Adipocyte (in vitro differentiated cells): ENCODE measurements around the gene FSTL4.
A peak's percentile ranks its signal among the peaks of the same experiment; 100 is the strongest.

Experiments
- DNase-seq: peaks from one replicate; pipeline ENCODE4 v3.0.0-alpha.2; 2015; ENCODE audit warnings: low read depth
- H3K27me3 ChIP-seq: replicated peaks from 2 replicates; pipeline ENCODE4 v1.7.0; 2013; ENCODE audit warnings: mild to moderate bottlenecking, low read length, moderate library complexity; ENCODE audit not compliant: control insufficient read depth, insufficient read depth
- H3K36me3 ChIP-seq: 2 replicates; pipeline ENCODE4 v1.7.0; 2013; ENCODE audit warnings: low read length, mild to moderate bottlenecking, moderate library complexity; ENCODE audit not compliant: control insufficient read depth, insufficient read depth, severe bottlenecking
- H3K4me1 ChIP-seq: 2 replicates; pipeline ENCODE4 v1.7.0; 2013; ENCODE audit warnings: mild to moderate bottlenecking, low read length, moderate library complexity; ENCODE audit not compliant: control insufficient read depth, insufficient read depth
- H3K4me3 ChIP-seq: 2 replicates; pipeline ENCODE4 v1.7.0; 2013; ENCODE audit warnings: mild to moderate bottlenecking, low read length, moderate library complexity
- H3K9ac ChIP-seq: 2 replicates; pipeline ENCODE4 v1.7.0; 2013; ENCODE audit warnings: mild to moderate bottlenecking, low read length, moderate library complexity
- H3K9me3 ChIP-seq: 2 replicates; pipeline ENCODE4 v1.7.0; 2013; ENCODE audit warnings: mild to moderate bottlenecking, low read length, moderate library complexity; ENCODE audit not compliant: control insufficient read depth

Gene FSTL4

DNA sequence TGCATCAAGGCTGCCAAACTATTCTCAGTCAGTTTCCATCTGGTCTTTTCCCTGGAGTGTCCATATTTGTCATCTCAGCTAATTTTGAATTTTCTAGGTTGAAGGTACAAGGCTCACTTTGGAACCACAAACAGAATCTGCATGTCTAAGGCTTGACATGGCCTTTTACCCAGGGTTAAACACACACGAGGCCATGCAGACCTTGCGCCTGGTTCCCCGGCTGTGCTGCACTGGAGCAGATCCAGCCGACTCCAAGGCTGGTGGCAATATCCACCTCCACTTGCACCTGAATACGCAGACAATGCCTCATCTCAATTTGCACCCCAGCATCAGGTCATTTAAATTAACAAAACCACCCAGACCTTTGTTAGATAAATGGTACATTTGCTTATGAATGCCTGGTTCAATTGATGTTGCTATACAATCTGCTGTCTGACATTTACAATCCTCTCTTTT, 284.4 kb downstream of the FSTL4 start:
- Histone ChIP-seq H3K9ac (no peak overlapping the region), H3K4me1 (no peaks in the 10 kb centered on the region), H3K9me3 (no peaks in the 10 kb centered on the region), H3K27me3 (peaks cover 71% of the 10 kb centered on the region), H3K4me3 (no peak overlapping the region), H3K36me3 (no peaks in the 10 kb centered on the region)
- DNase-seq, result no peak

DNA sequence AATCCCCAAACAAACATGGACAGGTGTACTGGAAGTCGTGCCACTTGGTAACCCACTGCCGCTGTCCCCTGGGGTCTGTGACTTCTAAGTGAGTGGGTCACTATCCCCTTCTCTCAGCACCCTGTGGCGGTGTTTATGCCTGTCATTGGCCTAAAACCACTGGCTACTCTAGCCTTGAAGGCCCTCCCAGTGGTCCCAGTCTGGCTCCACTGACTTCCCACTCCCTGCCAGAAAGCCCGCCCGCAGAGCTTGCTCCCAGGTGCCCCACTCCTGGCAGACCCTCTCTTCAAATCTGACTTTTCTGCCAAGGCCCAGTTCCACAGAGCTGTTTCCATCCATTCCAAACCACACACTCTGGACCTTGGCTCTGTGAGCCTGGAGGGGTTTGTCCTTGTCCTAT, 286.0 kb downstream of the FSTL4 start:
- H3K36me3 ChIP-seq, result no peaks in the 10 kb centered on the region
- H3K9ac ChIP-seq, result no peak overlapping the region
- no peaks in the 10 kb centered on the region for H3K4me1 ChIP-seq
- H3K27me3 ChIP-seq, result peaks cover 69% of the 10 kb centered on the region
- no peaks in the 10 kb centered on the region for H3K9me3 ChIP-seq
- no peak overlapping the region for H3K4me3 ChIP-seq
- DNase-seq, result no peak

DNA sequence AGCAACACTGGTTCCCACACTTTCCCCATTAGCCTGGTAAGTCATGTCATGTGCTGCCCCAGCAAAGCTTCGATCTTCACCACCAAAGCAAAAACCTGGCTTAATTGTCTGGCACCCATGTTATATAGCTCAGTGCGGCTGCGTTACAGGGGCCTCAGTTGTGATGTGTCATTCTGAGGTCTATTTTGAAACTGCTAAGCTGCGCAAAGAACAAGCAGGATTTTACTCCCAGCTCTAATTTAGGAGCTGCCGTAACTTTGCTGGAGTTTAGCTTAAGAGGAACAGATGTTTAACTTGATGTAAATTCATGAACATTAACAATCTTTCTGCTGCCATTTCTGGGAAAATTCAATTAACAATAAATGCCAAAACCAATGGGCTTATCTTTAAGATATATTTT, 286.5 kb downstream of the FSTL4 start:
- H3K9me3 ChIP-seq, result no peaks in the 10 kb centered on the region
- H3K36me3 ChIP-seq, result no peaks in the 10 kb centered on the region
- peak; percentile 5 for DNase-seq
- H3K4me1 ChIP-seq, result no peaks in the 10 kb centered on the region
- no peak overlapping the region for H3K4me3 ChIP-seq
- peaks cover 69% of the 10 kb centered on the region for H3K27me3 ChIP-seq
- no peak overlapping the region for H3K9ac ChIP-seq

DNA sequence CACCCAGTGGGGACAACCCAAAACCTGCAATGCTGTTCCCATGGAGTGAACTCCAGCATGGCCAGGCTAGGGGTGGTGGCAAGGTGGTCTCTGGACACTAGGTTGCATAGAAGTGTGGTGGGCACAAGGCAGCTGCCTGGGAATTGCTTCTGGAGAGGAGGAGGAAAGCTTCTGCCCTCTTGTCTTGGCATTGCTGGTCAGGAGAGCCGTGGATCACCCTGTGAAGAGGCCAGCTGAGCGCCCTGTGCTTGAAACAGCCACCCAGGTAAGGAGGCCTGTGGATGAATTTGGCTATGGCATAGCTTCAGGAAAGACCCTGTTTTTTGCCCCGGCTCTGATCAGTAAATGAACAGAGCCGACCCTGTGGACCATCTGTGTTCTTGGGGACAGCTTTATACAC, 287.4 kb downstream of the FSTL4 start:
- peaks cover 64% of the 10 kb centered on the region for H3K27me3 ChIP-seq
- H3K4me1 ChIP-seq, result no peaks in the 10 kb centered on the region
- no peak overlapping the region for H3K9ac ChIP-seq
- no peak overlapping the region for H3K4me3 ChIP-seq
- no peak for DNase-seq
- no peaks in the 10 kb centered on the region for H3K9me3 ChIP-seq
- no peaks in the 10 kb centered on the region for H3K36me3 ChIP-seq

DNA sequence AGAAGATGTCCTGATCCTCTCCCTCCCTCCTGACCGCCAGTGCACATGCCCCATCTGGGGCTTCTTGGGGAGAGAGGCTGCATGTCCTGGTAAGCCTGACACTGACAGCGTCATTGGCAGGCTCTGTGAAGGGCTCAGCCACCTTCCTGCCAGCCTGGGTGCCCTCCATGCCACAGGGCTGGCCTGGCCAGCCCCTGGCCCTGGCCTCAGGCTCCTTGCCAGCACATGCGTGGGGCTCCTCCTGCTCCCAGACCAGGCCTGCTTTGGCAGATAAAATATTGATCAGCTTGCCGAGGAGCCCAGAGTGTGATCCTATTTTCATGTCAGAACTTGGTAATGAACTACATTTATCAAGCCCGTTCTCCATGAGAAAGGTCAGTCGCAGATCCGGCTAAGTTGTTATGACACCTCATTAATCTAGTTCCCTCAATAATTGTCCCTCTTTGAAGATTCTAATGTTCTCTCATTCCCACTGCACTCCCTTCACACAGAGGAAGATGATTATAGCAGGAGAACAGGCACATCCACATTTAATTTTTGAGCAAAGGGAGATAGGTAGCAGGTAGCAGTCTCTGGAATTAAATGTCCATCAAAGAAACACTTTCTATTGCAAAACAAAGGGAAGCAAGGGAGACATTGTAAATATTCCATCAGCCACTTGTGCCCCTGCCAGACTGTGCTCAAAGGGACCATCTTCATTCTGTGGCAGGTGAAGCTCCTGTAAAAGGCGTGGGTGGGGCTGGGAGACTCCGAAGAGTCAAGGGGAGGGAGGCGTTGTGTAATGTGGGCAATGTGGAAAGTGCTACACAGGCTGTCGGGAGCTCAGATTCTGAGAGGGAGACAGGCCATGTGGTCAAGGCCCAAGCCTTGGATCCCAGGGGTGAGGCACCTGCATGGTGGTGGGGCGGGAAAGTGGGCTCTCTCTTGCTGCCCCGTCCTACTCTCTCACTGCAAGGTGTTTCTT, 288.6 kb downstream of the FSTL4 start:
- Histone ChIP-seq H3K27me3 (peaks cover 58% of the 10 kb centered on the region), H3K4me1 (no peaks in the 10 kb centered on the region), H3K9me3 (no peaks in the 10 kb centered on the region), H3K9ac (no peak overlapping the region), H3K36me3 (no peaks in the 10 kb centered on the region), H3K4me3 (no peak overlapping the region)
- no peak for DNase-seq

DNA sequence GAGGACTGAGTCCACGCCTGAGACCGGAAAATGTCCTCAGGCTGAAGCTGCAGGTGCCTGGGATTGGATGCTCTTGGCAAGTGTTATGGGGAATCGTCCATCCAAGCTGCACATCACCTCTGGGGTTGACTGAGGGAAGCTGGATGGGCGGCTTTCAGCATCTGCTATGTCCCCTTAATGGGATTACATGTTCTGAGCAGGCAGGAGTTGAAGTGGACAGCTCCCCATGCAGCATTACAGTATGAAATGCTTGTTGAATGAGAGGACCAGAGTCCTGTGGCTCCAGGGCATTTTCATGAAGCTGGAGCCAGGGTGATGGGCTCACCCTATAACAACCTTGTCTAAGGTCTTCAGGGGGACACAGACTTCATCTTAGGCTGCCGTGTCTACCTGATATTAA, 289.6 kb downstream of the FSTL4 start:
- Histone ChIP-seq H3K9ac (no peak overlapping the region), H3K4me3 (no peak overlapping the region), H3K9me3 (no peaks in the 10 kb centered on the region), H3K4me1 (no peaks in the 10 kb centered on the region), H3K27me3 (peaks cover 55% of the 10 kb centered on the region), H3K36me3 (no peaks in the 10 kb centered on the region)
- no peak for DNase-seq

DNA sequence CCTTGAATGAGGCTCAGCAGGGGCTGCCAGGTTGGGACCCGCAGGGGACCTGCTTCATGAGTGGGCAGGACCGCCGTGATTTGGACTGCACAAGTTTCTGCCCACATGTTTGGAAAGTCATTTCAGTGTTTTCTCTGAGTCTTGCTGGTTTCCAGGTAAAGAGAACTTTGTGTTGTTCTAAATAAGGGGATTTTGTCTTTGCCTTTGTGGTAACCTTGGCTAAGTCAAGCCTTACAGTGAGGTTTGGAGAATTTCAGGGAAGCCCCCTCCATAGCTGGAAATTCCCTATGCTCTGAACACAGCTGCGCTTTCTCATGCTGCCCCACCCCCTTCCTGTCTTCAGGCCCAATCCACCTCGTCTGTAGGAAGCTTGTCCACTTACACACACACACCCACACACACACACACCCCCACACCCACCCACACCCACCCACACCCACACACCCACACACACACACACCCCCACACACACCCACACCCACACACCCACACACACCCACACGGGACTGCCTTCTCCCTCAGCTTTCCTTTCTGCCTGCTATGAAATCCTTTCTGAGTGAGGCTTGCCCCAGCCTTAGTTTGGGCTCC, 290.4 kb downstream of the FSTL4 start:
- H3K36me3 ChIP-seq, result no peaks in the 10 kb centered on the region
- H3K4me1 ChIP-seq, result no peaks in the 10 kb centered on the region
- no peak overlapping the region for H3K4me3 ChIP-seq

DNA sequence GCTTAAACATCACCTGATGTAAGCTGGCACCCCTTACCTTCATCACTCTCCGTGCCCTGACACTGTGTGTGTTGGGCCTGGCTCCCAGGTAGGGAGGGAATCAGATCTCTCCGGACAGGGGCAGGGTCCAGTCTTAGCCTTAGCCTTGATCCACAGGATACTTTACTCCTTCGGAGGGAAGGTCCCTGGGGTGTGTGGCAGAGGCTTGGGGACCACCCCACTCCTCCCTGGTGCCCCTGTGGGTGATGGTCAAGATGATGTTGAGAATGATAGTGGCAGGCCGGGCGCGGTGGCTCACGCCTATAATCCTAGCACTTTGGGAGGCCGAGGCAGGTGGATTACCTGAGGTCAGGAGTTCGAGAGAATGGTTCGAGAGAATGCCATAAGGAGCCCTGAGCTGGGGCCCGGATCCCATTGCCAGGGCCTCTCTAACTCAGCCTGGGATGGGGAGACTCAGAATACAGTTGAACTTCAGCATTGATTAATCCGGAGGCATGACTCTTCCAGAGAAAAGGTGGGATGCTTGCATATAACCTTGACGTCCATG, 291.0 kb downstream of the FSTL4 start:
- H3K36me3 ChIP-seq, result no peaks in the 10 kb centered on the region
- H3K4me1 ChIP-seq, result no peaks in the 10 kb centered on the region
- H3K4me3 ChIP-seq, result no peak overlapping the region
- H3K27me3 ChIP-seq, result peaks cover 50% of the 10 kb centered on the region
- no peak for DNase-seq
- no peaks in the 10 kb centered on the region for H3K9me3 ChIP-seq
- no peak overlapping the region for H3K9ac ChIP-seq

More for the DNA sequence above, 290.4 kb downstream of the FSTL4 start:
- Histone ChIP-seq H3K27me3 (peaks cover 51% of the 10 kb centered on the region), H3K9ac (no peak overlapping the region), H3K9me3 (no peaks in the 10 kb centered on the region)
- DNase-seq, result no peak

DNA sequence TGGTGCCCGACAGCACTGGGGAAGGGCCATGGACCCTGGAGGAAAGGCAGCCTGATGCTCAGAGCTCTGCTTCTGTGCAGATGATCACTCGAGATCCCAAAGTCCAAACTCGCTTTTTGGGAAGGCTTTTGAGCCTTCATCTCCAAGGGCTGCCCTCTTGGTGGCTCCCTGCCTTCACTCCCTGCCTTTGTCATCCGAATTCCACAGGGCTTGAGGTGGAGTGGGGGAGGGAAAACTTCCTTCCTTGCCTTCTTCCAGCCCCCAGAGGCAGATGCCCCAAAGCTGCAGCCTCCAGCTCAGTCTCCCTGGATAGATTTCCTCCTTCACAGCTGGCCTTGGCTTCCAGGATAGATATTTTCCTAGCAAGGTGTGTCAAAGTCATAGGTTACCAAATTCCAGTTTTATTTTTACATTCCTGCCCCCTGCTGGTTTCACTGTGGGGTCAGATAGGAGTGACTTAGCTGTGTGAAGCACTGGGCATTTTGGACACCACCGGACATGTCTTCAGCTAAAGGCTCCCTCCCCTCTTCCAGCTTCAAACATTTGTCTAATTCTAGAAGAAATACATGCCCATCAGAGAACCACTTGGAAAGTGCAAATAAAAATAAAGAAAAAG, 292.3 kb downstream of the FSTL4 start:
- H3K4me3 ChIP-seq, result no peak overlapping the region
- H3K4me1 ChIP-seq, result no peaks in the 10 kb centered on the region
- H3K27me3 ChIP-seq, result peaks cover 42% of the 10 kb centered on the region
- no peaks in the 10 kb centered on the region for H3K36me3 ChIP-seq
- no peak overlapping the region for H3K9ac ChIP-seq
- no peak for DNase-seq
- no peaks in the 10 kb centered on the region for H3K9me3 ChIP-seq

DNA sequence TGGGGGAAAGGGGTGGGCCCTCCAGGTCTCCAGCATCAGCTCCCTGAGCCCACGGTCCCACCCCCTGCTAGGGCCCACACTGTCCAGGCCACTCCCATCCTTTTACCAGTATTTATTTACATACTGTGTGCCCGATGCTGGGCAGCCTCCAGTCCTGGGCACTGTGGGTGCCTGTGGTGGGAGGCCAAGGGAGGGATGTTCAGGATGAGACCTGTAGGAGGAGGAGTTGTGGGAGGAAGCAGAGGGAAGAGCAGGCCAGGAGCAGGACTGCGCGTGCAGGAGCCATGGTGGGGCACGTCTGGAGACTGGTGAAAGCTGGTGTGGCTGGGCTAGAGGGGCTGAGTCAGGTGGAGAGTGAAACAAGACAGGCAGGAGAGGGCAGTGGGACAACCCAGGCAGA, 293.1 kb downstream of the FSTL4 start:
- Histone ChIP-seq H3K9me3 (no peaks in the 10 kb centered on the region), H3K36me3 (no peaks in the 10 kb centered on the region), H3K9ac (no peak overlapping the region), H3K27me3 (peaks cover 36% of the 10 kb centered on the region), H3K4me3 (no peak overlapping the region), H3K4me1 (no peaks in the 10 kb centered on the region)
- no peak for DNase-seq

DNA sequence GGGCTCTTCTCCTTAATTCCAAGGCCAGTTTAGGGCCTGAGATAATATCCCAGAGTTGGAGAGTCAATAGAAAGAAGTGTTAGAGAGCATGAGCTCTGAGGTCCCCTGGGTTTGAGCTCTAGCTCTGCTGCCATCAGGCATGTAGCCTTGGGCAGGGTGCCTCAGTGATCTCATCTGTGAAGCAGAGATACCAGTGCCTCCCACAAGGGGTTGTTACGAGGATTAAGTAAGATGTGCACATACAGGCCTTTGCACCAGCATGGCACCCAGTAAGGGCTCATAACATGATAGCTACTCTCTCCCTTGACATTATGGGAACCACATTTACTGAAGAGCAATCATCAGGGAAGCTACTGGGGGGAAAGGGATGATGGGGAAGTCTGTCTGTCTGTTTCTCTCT, 294.8 kb downstream of the FSTL4 start:
- Histone ChIP-seq H3K9me3 (no peaks in the 10 kb centered on the region), H3K36me3 (no peaks in the 10 kb centered on the region), H3K4me1 (no peaks in the 10 kb centered on the region), H3K4me3 (no peak overlapping the region), H3K27me3 (peaks cover 27% of the 10 kb centered on the region), H3K9ac (no peak overlapping the region)
- DNase-seq, result no peak
